HG02763 (cell line): ENCODE data around the gene TRIP10.
"Not testable (repeated sequence)": the region's sequence is repeated elsewhere in the genome, so short reads cannot be mapped to it uniquely, and the experiment has no call there.

ENCODE experiments used
- ATAC-seq: cut with Tn5 transposase; IDR thresholded peaks from one replicate; pipeline ENCODE4 v1.9.1; 2021; ENCODE audit warnings: mild to moderate bottlenecking, moderate library complexity; ENCODE audit not compliant: unreplicated experiment

TRIP10 gene

GRCh38 chr19:6765738-6766356 lies 26.4 kb downstream of the TRIP10 start:
- no peak for ATAC-seq

- ATAC-seq, result no peak
Measured at GRCh38 chr19:6766357-6767080, 27.0 kb downstream of the TRIP10 start.

- ATAC-seq, result peak; percentile 8
Measured at GRCh38 chr19:6767081-6767356, 27.5 kb downstream of the TRIP10 start.

- peak; percentile 72 for ATAC-seq
Measured at GRCh38 chr19:6767357-6768235, 28.1 kb downstream of the TRIP10 start, which contains the start of gene SH2D3A. SH2D3A (minus strand) TSS chr19:6767435; CDS start chr19:6763748, 3,687 bp downstream.

- ATAC-seq, result no peak
Measured at GRCh38 chr19:6768236-6768785, 28.8 kb downstream of the TRIP10 start.

- ATAC-seq, result no peak
Measured at GRCh38 chr19:6769006-6769619, 29.6 kb downstream of the TRIP10 start.

- ATAC-seq, result not testable (repeated sequence)
Measured at GRCh38 chr19:6771648-6772027, 32.2 kb downstream of the TRIP10 start.

GRCh38 chr19:6772028-6772865 lies 32.8 kb downstream of the TRIP10 start, which contains the start of gene VAV1:
VAV1 (plus strand) TSS chr19:6772708; CDS start chr19:6772808, 100 bp downstream.
- ATAC-seq, result no peak

- no peak for ATAC-seq
Measured at GRCh38 chr19:6772866-6773322, 33.4 kb downstream of the TRIP10 start.

GRCh38 chr19:6773323-6773931 lies 33.9 kb downstream of the TRIP10 start:
- no peak for ATAC-seq

GRCh38 chr19:6774821-6775707 lies 35.6 kb downstream of the TRIP10 start:
- no peak for ATAC-seq

- ATAC-seq, result not testable (repeated sequence)
Measured at GRCh38 chr19:6776045-6776444, 36.6 kb downstream of the TRIP10 start.

- ATAC-seq, result no peak
Measured at GRCh38 chr19:6776999-6777398, 37.5 kb downstream of the TRIP10 start.

GRCh38 chr19:6777434-6777833 lies 38.0 kb downstream of the TRIP10 start:
- ATAC-seq, result no peak

- ATAC-seq, result no peak
Measured at GRCh38 chr19:6778386-6778785, 38.9 kb downstream of the TRIP10 start.

- no peak for ATAC-seq
Measured at GRCh38 chr19:6779206-6779605, 39.7 kb downstream of the TRIP10 start.

GRCh38 chr19:6787393-6787792 lies 47.9 kb downstream of the TRIP10 start:
- no peak for ATAC-seq

GRCh38 chr19:6788896-6789295 lies 49.4 kb downstream of the TRIP10 start:
- ATAC-seq, result no peak
